Measurements from ENCODE around the gene TNFRSF25.

- no peak for TF ChIP-seq CTCF (IDR thresholded peaks at IDR 0.05)
- no peak for TF ChIP-seq POLR2A (IDR thresholded peaks at IDR 0.05)
Observed at GRCh38 chr1:6497867-6498575, 32.0 kb upstream of the TNFRSF25 start.
